ENCODE measurements around the gene CASP7.

GRCh38 chr10:113681533-113682470, 2.1 kb downstream of the CASP7 start:
- TF ChIP-seq CTCF (IDR thresholded peaks at IDR 0.05) (no peak), POLR2A (IDR thresholded peaks at IDR 0.05) (no peak)
